Upper lobe of left lung (tissue), 4 donors: Measurements from ENCODE around the gene OTP.

Experiments used
- POLR2A ChIP-seq, 4 donors: fragments of 450-650 bp; IDR thresholded peaks; one replicate each; pipeline ENCODE4 v1.5.1; 2016 to 2017; ENCODE audit warnings: antibody characterized with exemption in 4 of 4, mild to moderate bottlenecking in 2 of 4
- POLR2AphosphoS5 ChIP-seq, 2 donors: sonication (generic); formaldehyde crosslinking; IDR thresholded peaks; one replicate each; pipeline ENCODE4 v1.5.1; 2017; ENCODE audit warnings: antibody characterized with exemption in 2 of 2
- TF ChIP-seq, protein P1 (sequence below), 6 experiments: fragments of 450-650 bp in 4 of 6; fragments of 200-600 bp in 2 of 6; sonication (generic) in 2 of 6; IDR thresholded peaks; one replicate each; pipeline ENCODE4 v1.5.1; 2016 to 2019; ENCODE audit warnings: antibody characterized with exemption in 6 of 6

GRCh38 chr5:77606279-77606678 is 32.2 kb downstream of the OTP start:
- TF ChIP-seq POLR2A (IDR thresholded peaks at IDR 0.05): no peak
- TF ChIP-seq POLR2AphosphoS5 (IDR thresholded peaks at IDR 0.05): no peak
- TF ChIP-seq, protein P1, sequence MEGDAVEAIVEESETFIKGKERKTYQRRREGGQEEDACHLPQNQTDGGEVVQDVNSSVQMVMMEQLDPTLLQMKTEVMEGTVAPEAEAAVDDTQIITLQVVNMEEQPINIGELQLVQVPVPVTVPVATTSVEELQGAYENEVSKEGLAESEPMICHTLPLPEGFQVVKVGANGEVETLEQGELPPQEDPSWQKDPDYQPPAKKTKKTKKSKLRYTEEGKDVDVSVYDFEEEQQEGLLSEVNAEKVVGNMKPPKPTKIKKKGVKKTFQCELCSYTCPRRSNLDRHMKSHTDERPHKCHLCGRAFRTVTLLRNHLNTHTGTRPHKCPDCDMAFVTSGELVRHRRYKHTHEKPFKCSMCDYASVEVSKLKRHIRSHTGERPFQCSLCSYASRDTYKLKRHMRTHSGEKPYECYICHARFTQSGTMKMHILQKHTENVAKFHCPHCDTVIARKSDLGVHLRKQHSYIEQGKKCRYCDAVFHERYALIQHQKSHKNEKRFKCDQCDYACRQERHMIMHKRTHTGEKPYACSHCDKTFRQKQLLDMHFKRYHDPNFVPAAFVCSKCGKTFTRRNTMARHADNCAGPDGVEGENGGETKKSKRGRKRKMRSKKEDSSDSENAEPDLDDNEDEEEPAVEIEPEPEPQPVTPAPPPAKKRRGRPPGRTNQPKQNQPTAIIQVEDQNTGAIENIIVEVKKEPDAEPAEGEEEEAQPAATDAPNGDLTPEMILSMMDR (IDR thresholded peaks at IDR 0.05): no peak
